Stimulated activated CD4-positive, alpha-beta T cell treated with anti-CD3 and anti-CD28 coated beads, Interleukin-4, amount 100 ng/mL, for 1 hour (primary cell): Measurements from ENCODE around the gene C6orf132.
A peak's percentile ranks its signal among the peaks of the same experiment; 100 is the strongest.

Experiments
- DNase-seq: peaks from one replicate; pipeline ENCODE4 v3.0.0-alpha.2; 2020

C6orf132 gene

DNA sequence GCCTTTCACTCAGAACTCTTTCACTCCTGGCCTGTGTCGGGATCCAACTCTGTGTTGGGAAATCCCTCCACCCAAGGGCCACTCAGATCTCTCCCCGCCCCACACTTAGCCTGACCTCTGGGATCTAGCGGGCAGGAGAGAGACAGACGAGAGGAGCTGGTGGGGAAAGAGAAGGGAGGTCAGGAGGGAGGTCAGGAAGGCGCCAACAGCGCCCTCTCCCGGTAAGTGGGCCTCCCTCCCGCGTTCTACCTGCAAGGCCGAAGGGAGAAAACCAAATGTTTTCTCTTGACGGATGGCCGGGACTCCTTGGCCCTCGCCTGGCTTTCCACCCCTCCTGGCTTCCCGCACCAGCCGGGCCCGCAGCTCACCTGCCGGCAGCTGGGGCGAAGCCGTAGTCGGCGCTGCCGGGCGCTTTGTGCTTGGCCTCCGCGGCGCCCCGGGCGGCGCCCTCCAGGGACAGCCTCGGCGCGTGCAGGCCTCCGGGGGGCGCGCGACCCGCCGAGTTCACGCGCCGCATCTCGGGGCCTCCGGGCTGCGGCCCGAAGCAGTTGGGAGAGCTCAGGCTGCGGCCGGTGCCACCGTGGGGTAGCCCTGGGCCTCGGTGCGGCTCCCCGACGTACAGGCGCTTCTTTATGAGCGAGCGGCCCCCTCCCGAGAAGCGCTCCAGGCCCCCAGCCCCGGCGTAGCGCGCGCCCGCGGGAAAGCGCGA, 38.2 kb downstream of the C6orf132 start:
- DNase-seq = peak; percentile 77

DNA sequence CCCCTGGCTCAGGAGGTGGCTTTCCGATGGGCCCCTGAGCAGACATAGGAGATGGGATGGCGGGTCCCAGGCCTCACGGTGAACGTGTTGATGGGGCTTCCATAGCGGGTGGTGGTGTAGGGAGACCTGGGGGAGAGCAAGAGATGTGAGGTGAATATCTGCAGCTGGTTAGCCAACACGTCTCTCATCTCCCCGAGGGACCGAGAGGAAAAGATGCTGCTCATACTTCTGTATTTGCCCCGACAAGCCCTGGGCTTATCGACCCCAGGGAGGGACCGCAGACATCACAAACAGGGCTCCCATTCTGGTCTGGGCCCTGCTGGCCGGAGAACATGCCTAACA, 38.7 kb downstream of the C6orf132 start:
- DNase-seq = no peak

GRCh38 chr6:42103216-42103615, 39.2 kb downstream of the C6orf132 start:
- DNase-seq = no peak

DNA sequence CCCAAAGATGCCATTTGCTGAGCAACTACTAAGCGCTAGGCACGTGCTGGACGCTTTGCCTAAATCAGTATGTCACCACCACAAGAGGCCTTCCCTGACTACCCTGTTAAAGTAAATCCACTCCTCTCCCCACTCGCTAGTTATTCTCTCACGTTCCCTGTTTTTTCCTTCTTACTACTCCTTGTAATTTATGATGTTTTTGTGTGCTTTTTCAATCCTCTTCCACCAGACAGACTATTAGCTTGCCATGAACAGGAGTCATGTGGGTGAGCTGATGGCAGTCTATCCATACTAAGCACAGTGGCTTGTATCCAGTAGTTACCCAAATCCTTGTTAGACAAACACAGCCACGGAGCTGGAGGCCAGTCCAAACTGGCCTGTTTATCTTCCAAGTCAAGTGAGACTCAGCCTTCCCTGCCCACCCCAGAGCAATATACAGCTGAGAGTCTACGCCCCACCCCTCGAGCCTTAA, 41.2 kb downstream of the C6orf132 start:
- no peak for DNase-seq

GRCh38 chr6:42100029-42100901, 42.2 kb downstream of the C6orf132 start:
- no peak for DNase-seq

DNA sequence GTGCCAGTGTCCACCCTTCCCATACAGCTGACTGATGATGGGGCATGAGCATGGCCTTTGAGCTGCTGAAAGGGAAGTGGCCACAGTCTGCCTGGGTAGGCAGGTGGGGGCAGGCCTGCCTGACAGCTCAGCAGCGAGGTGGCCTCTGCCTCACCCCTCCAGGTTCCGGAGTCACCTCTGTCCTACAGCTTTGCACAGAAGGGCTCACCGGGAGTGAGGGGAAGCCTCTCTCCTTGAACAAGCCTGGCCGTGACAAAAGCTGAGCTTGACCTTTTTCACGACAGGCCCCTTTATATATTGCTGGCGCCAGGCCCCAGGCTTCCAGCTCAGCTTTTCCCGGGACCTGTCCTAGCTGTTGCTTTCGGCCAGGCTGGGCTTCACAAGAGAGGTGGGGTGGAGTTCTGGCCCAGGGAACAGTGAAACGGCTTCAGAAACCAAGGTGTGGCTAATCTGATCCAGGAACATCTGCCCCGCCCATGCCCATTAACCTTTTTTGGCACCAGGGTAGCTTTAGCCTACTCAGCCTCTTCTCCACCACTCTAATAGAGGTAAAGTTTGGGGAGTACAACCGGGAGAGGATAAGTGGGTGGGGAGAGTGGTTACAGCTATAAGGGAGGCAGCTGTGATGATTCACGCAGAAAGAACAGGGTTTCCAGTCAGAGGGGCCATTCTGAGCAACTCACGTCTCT, 42.9 kb downstream of the C6orf132 start:
- no peak for DNase-seq

DNA sequence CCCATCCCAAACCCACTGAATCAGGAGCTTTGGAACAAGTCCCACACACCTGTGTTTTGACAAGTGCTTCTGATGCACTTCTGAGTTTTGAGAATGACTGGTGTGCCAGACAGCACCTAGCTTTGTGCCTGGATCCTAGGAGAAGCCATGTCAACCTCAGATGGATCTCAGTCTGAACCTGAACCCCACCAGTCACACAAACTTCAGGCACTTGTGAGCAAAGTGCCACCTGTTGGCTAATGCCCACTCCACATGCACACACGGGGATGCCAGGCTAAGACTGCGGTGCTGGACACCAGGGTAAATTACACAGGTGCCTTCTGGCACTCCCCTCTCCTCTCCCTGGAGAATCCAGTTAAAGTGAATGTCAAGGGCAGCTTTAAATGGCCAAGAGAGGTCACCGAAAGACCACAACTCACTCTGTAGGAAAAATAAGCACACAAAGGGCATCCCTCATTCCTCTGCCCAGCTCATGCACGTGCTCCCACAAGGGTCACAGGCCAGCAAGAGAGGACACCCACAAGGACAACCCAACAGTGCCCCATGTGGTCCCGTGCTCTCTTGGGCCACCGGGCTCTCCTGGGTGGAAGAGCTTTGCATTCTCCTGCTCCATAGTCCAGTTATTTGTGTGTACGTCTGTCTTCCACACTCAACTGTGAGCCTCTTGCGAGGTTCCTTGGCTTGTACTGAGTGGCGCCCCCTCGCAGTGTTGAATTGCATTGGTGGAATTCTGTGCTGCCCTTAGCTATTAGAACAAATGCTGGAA, 46.5 kb downstream of the C6orf132 start:
- no peak for DNase-seq

DNA sequence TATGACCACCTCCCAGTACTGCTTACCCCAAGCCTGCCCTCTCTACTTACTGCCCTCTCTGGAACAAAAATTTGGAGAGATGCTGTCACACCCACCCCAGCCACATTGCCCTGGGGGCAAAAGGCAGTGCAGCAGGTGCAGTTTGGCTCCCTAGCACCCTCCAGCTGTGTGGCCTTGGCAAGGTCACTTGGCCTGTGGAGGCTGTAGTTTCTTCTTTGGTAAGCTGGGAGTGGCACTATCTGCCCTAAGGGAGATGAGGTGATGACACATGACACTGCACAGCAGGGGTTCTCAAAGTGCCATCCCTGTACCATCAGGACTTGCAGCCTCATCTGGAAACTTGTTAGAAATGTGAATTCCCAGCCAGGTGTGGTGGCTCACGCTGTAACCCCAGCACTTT, 47.3 kb downstream of the C6orf132 start:
- no peak for DNase-seq

DNA sequence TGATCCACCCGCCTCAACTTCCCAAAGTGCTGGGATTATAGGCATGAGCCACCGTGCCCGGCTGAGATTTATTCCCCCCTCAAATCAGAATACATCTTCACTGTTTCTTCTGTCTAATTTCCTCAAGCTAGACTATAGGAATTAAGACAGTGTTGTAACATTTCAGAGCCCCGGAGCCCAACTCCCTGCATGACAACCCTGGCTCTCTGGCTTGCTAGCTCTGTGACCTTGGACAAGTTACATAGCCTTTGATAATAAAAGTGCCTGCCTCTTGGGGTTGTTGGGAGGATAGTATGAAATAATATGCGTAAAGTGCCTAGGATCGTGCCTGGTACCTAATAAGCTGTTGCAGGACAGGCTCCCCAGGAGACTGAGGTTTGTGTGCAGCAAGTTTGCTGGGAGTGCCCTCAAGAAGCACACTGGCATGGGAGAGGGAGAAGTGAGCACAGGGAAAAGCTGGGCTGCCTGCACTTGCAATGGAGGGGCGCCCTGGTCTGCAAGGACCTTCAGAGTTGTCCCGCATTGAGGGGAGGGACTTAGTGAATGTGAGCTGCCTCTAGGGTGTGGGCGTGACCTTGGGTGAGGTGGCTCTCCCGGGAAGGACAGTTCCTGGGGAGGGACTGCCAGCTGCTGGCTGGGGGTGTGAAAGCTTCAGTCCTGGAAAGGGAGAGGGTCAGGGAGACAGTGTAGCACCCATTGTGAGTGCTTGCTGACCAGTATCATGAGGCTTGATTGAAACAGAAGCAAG, 48.7 kb downstream of the C6orf132 start:
- no peak for DNase-seq

DNA sequence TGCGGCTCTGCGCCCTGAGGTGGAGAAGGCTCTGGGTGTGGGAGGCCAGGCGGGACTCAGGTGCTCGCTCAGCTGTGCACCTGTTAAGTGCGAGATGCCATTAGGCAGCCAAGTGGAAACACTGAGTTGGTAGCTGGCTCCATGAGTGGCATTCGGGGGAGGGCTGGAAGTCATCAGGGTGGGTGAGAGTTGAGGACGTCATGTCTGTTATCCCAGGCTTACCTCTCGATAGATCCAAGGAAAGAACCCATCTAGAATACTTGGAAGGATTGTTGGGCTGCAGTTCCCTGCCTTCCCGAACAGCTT, 50.7 kb downstream of the C6orf132 start:
- no peak for DNase-seq

- no peak for DNase-seq
These were observed 51.4 kb downstream of the C6orf132 start for GRCh38 chr6:42090819-42091717.

DNA sequence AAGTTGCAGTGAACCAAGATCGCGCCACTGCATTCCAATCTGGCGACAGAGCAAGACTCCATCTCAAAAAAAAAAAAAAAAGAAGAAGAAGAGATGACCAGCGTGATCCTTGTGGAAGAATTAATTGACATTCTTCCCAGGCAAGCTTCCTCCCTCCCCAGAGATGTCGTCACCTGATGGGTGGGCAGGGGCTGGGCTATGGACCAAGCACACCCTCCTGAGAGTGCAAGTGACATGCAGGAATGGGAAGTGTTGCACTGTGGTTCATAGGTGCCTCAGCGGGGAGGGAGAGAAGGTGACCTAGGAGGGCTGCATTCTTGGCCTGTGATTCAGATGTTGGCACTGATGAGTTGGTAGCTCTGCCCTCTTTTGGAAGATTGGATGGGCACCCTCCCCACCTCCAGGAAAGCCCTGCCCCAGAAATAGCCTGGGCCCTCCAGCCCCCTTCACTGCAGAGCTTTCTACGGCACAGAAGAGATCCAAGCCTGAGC, 54.3 kb downstream of the C6orf132 start:
- no peak for DNase-seq

- DNase-seq = no peak
These were observed 56.1 kb downstream of the C6orf132 start for GRCh38 chr6:42086046-42087035.

- no peak for DNase-seq
These were observed 57.5 kb downstream of the C6orf132 start for GRCh38 chr6:42084889-42085288.

GRCh38 chr6:42083530-42083929, 58.9 kb downstream of the C6orf132 start:
- DNase-seq = no peak

DNA sequence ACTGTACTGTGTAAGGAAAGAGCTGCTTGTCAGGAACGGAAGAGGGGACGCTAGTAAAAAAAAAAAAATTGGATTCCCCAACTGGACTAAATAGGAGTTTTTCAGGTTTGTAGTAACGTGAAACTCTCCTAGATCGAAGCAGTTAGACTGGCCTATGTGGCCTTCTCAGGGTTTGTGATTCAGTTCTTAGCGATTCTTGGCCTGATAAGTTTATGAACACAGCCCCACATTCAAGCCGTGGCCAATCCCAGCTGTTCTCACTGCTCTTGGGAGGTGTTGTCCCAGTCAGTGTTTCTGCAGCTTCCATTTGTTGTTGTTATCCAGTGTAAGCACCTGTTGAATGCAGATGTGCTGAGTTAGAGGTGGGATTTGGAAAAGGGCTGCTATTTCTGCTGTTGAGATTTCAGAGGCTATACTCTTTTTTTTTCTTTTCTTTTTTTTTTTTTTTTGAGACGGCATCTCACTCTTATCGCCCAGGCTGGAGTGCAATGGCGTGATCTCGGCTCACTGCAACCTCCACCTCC, 62.4 kb downstream of the C6orf132 start:
- no peak for DNase-seq

DNA sequence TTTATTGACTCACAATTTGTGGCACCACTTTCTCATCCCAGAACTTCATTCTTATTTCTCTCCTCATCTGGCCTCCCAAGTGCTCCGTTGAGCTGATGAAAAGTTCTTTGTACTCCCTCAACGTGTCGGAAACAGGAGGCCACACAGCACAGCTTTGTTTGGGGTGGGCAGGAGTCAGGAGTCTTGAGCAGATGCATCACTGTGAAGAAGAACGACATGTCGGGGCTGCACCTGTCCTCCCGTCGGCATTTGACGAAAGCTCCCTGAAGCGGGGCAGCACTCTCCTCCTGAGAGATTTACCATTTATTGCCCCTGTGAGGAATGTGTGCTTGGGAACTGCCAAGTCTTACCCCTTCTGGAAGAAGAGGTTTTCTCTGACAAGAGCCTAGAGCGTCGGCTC, 64.0 kb downstream of the C6orf132 start:
- no peak for DNase-seq

DNA sequence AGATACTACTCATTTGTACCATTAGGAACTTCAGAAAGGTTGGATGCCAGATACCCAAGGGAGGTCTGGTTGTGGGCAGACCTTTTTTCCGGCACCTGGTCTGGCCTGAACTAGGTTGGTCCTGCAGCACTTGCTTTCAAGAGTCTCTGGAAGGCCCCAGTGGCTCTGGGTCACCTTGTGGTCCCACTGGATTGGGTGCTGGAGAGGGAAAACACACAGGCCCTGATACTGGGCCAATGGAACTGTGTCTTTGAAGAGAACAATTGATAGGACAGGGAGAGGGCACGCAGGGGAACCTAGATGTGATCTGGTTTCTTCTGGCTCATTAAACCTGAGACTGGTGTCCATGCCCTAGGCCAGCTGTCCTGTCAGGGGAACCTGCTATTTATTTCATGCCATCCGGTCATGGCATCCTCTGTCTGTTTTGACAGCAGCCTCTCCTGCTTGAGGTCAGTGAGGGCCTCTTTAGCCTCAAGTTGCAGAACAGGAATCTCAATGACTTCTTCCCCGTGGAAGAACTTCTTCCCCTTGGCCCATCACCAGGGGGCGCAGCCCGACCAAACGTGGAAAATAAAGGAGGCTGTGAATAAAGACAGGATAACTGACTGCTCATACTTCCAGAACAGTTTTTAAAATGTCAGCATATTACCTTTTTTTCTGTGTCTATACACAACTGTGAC, 67.1 kb downstream of the C6orf132 start:
- DNase-seq = peak; percentile 68

DNA sequence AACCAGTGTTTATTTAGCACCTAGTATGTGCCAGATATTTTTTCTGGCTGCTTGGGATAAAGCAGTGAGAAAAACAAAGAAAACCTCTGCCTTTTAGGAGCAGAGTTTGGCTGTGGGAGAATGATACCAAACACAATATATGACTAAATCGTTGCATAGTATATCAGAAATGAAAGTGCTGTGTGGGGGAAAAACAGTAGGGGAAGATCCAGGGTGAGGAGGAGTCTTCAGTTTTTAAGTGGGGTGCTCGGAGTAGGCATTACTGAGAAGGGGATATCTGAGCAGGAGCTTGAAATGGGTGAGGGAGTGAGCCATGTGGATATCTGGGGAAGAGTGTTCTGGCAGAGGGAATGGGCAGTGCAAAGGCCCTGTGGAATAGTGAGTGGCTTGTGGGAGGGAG, 69.1 kb downstream of the C6orf132 start:
- no peak for DNase-seq
